Measurements from ENCODE around the gene GSG1.

The GSG1 gene

DNA sequence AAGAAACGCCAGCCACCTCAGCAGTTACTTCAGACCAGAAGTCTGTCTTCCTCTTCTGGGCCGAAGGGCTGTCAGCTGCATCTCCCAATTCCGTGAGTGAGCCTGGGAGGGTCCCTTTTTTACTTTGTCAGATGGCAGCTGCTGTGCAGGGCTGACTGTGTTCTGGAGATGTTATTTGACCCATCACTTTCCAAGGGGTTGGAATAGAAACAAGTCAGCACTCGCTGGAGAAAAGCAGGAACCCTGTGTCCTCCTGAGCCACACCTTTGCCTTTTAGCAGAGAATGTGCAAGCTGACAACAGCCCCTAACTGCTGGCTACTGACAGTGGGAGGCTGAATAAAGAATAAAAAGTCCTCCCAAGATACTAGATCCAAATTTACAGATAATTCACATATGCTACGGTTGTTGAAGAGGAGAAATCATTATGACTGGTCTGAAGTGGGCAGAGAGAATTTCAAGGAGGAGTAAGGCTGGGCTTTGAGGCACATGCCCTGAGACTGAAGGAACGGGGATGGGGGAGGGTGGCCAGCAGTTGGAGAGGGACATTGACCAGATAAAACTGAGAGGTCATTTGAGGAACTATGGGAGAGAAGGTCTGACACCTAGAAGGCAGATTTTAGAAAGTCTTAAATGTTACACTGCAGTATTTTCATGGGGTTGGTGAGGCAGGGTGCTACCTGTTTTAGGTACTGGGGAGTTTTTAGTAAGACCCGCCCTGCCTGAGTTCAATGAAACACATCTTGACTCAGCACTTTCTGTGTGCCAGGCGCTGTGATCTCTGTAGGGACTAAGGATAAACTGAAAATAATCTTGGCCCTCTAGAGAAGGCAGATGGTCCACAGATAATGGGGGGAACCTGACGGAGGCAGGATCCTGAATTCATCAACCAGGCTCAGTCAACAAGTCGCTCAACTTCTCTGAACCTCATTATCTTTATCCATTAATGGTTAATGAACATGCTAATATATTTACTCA lies 31.9 kb downstream of the GSG1 start:
- Histone ChIP-seq H2AFZ (no peak overlapping the region), H3K9ac (no peak overlapping the region), H3K27me3 (ENCODE audit: control insufficient read depth, insufficient read depth, low read length) (no peaks in the 10 kb centered on the region), H3K36me3 (ENCODE audit: control insufficient read depth, insufficient read depth, low read length) (no peaks in the 10 kb centered on the region), H3K4me1 (no peaks in the 10 kb centered on the region), H3K27ac (no peak overlapping the region), H3K9me3 (ENCODE audit: control insufficient read depth, low read length) (no peaks in the 10 kb centered on the region), H3K79me2 (no peaks in the 10 kb centered on the region), H3K4me3 (ENCODE audit: low read depth, low read length) (no peak overlapping the region), H3K4me2 (ENCODE audit: low read length) (no peak overlapping the region)
- TF ChIP-seq, protein P1, sequence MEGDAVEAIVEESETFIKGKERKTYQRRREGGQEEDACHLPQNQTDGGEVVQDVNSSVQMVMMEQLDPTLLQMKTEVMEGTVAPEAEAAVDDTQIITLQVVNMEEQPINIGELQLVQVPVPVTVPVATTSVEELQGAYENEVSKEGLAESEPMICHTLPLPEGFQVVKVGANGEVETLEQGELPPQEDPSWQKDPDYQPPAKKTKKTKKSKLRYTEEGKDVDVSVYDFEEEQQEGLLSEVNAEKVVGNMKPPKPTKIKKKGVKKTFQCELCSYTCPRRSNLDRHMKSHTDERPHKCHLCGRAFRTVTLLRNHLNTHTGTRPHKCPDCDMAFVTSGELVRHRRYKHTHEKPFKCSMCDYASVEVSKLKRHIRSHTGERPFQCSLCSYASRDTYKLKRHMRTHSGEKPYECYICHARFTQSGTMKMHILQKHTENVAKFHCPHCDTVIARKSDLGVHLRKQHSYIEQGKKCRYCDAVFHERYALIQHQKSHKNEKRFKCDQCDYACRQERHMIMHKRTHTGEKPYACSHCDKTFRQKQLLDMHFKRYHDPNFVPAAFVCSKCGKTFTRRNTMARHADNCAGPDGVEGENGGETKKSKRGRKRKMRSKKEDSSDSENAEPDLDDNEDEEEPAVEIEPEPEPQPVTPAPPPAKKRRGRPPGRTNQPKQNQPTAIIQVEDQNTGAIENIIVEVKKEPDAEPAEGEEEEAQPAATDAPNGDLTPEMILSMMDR (IDR thresholded peaks at IDR 0.05): no peak

DNA sequence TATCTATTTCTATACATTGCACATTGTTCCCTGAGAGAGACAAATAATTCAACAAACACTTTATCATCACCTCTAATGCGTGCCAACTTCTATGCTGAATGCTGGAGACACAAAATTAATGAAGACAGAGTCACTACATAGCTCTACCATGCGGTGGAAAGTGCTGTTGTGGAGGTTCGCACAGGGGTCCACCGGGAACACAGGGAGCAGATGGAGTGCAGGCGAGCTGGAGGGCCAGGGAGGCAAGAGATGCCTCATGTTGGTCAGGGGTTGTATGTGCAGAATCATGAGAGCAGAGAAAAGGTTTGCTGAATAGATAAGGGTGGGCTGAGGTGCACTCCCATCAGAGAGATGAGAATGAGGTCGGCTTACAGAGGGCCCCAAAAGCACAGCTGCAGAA lies 34.1 kb downstream of the GSG1 start:
- Histone ChIP-seq H3K9me3 (ENCODE audit: control insufficient read depth, low read length) (no peaks in the 10 kb centered on the region), H3K36me3 (ENCODE audit: control insufficient read depth, insufficient read depth, low read length) (no peaks in the 10 kb centered on the region), H3K27me3 (ENCODE audit: control insufficient read depth, insufficient read depth, low read length) (no peaks in the 10 kb centered on the region), H2AFZ (no peak overlapping the region), H3K4me1 (no peaks in the 10 kb centered on the region), H3K9ac (no peak overlapping the region), H3K4me3 (ENCODE audit: low read depth, low read length) (no peak overlapping the region), H3K4me2 (ENCODE audit: low read length) (no peak overlapping the region), H3K79me2 (no peaks in the 10 kb centered on the region), H3K27ac (no peak overlapping the region)
- TF ChIP-seq, protein P1 (IDR thresholded peaks at IDR 0.05): no peak

DNA sequence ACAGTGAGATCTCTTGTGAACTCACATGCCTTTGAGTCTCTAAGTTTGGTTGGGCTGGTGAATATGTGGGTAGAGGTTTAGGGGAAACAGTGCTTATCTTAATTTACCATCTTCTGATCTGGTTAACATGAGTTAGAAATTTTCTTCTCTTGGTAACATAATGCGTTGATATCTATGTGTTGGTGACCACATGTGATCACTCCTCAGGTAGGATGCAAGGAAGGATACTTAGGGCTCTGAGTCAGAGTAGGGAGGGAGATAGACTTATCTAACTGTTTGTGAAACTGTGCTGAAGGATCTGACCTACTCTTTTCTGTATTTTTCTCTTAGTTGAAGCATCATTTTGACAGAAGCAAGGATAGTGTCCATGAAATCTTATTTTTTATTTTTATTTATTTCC lies 36.1 kb downstream of the GSG1 start:
- TF ChIP-seq, protein P1 (IDR thresholded peaks at IDR 0.05): no peak
- H3K36me3 ChIP-seq (ENCODE audit: control insufficient read depth, insufficient read depth, low read length): no peaks in the 10 kb centered on the region

DNA sequence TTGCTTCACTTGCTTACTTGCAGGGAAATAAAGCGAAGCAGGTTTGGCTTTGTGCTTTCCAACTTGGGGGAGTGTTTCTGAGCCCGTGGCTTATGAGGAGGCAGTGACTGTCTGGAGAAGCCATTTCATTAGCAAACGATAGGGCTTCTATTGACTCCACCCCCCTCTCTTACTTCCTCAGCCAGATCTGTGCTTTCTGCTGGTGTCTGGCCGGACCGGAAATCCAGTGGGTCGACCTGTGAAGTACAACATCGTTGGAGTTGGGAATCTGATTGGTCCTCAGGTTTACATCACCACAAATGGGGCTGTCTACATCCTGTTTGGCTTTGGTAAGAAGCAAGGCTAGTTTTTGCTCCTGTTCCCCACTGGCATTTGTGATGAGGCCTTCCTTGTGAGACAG lies 37.0 kb downstream of the GSG1 start:
- H3K4me2 ChIP-seq (ENCODE audit: low read length): no peak overlapping the region

More for the DNA sequence above, 36.1 kb downstream of the GSG1 start:
- Histone ChIP-seq H3K9ac (no peak overlapping the region), H3K9me3 (ENCODE audit: control insufficient read depth, low read length) (no peaks in the 10 kb centered on the region), H2AFZ (no peak overlapping the region), H3K4me3 (ENCODE audit: low read depth, low read length) (no peak overlapping the region), H3K79me2 (no peaks in the 10 kb centered on the region), H3K4me1 (no peaks in the 10 kb centered on the region), H3K27ac (no peak overlapping the region), H3K27me3 (ENCODE audit: control insufficient read depth, insufficient read depth, low read length) (no peaks in the 10 kb centered on the region), H3K4me2 (ENCODE audit: low read length) (no peak overlapping the region)

More for the DNA sequence above, 37.0 kb downstream of the GSG1 start:
- TF ChIP-seq, protein P1 (IDR thresholded peaks at IDR 0.05): no peak
- H3K27me3 ChIP-seq (ENCODE audit: control insufficient read depth, insufficient read depth, low read length): no peaks in the 10 kb centered on the region
- H3K79me2 ChIP-seq: no peaks in the 10 kb centered on the region
- no peak overlapping the region for H2AFZ ChIP-seq
- no peaks in the 10 kb centered on the region for H3K36me3 ChIP-seq (ENCODE audit: control insufficient read depth, insufficient read depth, low read length)
- H3K4me1 ChIP-seq: no peaks in the 10 kb centered on the region
- no peak overlapping the region for H3K4me3 ChIP-seq (ENCODE audit: low read depth, low read length)
- no peak overlapping the region for H3K9ac ChIP-seq
- no peak overlapping the region for H3K27ac ChIP-seq
- no peaks in the 10 kb centered on the region for H3K9me3 ChIP-seq (ENCODE audit: control insufficient read depth, low read length)

Measured in parathyroid adenoma (tissue), 2 donors.